Stomach (tissue), 4 donors: ENCODE measurements around the gene SYNDIG1.

Experiments
- EP300 ChIP-seq: sonication (generic); formaldehyde crosslinking; IDR thresholded peaks from one replicate; pipeline ENCODE4 v1.6.1; 2017; ENCODE audit warnings: antibody characterized with exemption
- POLR2A ChIP-seq, 4 donors: fragments of 450-650 bp; IDR thresholded peaks; one replicate each; pipeline ENCODE4 v1.6.1; 2016; ENCODE audit warnings: antibody characterized with exemption in 4 of 4, control low read depth in 2 of 4, mild to moderate bottlenecking in 1 of 4, moderate library complexity in 1 of 4
- POLR2AphosphoS5 ChIP-seq, 3 donors: sonication (generic); formaldehyde crosslinking; IDR thresholded peaks; one replicate each; pipeline ENCODE4 v1.6.1; 2016; ENCODE audit warnings: antibody characterized with exemption in 3 of 3
- TF ChIP-seq, protein P1 (sequence below), 7 experiments: fragments of 450-650 bp in 4 of 7; fragments of 200-600 bp in 3 of 7; sonication (generic) in 3 of 7; IDR thresholded peaks; one replicate each; pipeline ENCODE4 v1.5.1; 2016 to 2019; ENCODE audit warnings: antibody characterized with exemption in 7 of 7, control low read depth in 2 of 7, mild to moderate bottlenecking in 1 of 7

DNA sequence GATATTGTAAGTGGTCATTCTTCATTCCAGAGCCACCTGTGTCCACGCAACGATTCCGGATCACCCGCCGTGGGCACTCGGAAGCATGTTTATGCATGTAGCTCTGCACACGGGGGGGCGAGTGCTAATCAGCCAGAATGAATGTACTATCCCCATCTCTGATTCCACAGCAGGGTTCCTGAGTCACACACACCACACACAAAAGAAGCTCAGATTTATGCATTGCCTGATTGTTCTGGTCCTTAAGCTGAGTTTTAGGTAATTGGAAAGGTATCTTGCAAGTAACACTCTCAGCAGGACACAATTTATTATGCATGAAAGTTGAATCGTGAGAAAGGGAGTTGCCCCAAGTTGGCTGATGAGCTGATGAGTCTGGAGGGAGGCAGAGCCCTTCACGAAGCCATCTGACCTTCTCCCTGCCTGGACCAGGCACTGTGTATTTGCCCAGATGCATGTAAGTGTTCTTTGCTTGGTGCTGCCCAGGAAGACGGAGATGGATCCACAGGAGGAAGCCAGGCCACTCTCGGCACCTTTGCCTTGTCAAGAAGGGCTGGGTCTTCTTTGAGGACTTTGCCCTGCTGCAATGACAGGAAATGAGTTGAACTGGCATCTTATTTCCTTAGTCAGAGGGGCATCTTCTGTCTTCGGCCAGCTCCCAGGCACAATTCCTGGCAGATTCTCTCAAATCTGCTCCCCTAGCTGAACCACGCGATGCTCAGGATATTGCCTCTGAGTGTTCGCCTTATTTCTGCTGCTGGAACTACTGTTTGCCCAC lies 141.1 kb downstream of the SYNDIG1 start:
- TF ChIP-seq, protein P1, sequence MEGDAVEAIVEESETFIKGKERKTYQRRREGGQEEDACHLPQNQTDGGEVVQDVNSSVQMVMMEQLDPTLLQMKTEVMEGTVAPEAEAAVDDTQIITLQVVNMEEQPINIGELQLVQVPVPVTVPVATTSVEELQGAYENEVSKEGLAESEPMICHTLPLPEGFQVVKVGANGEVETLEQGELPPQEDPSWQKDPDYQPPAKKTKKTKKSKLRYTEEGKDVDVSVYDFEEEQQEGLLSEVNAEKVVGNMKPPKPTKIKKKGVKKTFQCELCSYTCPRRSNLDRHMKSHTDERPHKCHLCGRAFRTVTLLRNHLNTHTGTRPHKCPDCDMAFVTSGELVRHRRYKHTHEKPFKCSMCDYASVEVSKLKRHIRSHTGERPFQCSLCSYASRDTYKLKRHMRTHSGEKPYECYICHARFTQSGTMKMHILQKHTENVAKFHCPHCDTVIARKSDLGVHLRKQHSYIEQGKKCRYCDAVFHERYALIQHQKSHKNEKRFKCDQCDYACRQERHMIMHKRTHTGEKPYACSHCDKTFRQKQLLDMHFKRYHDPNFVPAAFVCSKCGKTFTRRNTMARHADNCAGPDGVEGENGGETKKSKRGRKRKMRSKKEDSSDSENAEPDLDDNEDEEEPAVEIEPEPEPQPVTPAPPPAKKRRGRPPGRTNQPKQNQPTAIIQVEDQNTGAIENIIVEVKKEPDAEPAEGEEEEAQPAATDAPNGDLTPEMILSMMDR (IDR thresholded peaks at IDR 0.05) = no peak
- TF ChIP-seq POLR2AphosphoS5 (IDR thresholded peaks at IDR 0.05) = no peak
- TF ChIP-seq POLR2A (IDR thresholded peaks at IDR 0.05) = no peak
- TF ChIP-seq EP300 = no peak
